ENCODE data around the gene ACP2. TPM values are rescaled to one million over a fixed set of nuclear protein-coding genes. Genes with fewer than 3 reads are reported as not detected.

ACP2 gene
- total and polyA plus RNA-seq, 9 of the 15 experiments (the other 6 are each of a cell fraction or from before 2014, with no cell fraction given): 1.9 to 20.0 (median 11.6) TPM

GRCh38 chr11:47220401-47220821 is 28.2 kb downstream of the ACP2 start (continued):
- TF ChIP-seq ETS1 (conservative IDR thresholded peaks at IDR 0.05; ENCODE audit: control insufficient read depth, low read depth, low read length) (no peak), MLLT1 (IDR thresholded peaks at IDR 0.05) (no peak), NFIC (IDR thresholded peaks at IDR 0.05) (peak; percentile 46), RFX5 (IDR thresholded peaks at IDR 0.05; ENCODE audit: low read depth, low read length) (no peak), SP2 (IDR thresholded peaks at IDR 0.05; ENCODE audit: extremely low read depth, low read depth, low read length, poor library complexity, severe bottlenecking) (no peak), CEBPG (CRISPR knock-in tag; IDR thresholded peaks at IDR 0.05) (0 out of 2 replicates have a peak, but pooled peaks have one; percentile 34), CEBPG (tag; conservative IDR thresholded peaks at IDR 0.05 in 1 of 2, IDR thresholded peaks at IDR 0.05 in 1 of 2) (peak; percentile 53 to 91; a peak in 3 of 4 replicates), TCF3 (CRISPR knock-in tag; IDR thresholded peaks at IDR 0.05) (no peak), ATF3 (IDR thresholded peaks at IDR 0.05) (peak; percentile 83), ATF3 (CRISPR knock-in tag; conservative IDR thresholded peaks at IDR 0.05) (no peak), LEF1 (IDR thresholded peaks at IDR 0.05) (no peak), THAP12 (CRISPR knock-in tag; IDR thresholded peaks at IDR 0.05) (no peak), ATF4 (CRISPR knock-in tag; IDR thresholded peaks at IDR 0.05) (no peak), SMAD4 (CRISPR knock-in tag; conservative IDR thresholded peaks at IDR 0.05) (no peak), SNAPC5 (CRISPR knock-in tag; IDR thresholded peaks at IDR 0.05) (no peak), HNRNPLL (IDR thresholded peaks at IDR 0.05; ENCODE audit: low read depth, low read length, poor library complexity, severe bottlenecking) (no peak), ATF1 (CRISPR knock-in tag; IDR thresholded peaks at IDR 0.05) (no peak), ATF1 (tag; IDR thresholded peaks at IDR 0.05) (no peak), CEBPB (tag; IDR thresholded peaks at IDR 0.05) (peak; percentile 44), ZNF133 (CRISPR knock-in tag; IDR thresholded peaks at IDR 0.05) (no peak), ZNF57 (CRISPR knock-in tag; IDR thresholded peaks at IDR 0.05) (no peak)

Measured in K562 (cell line).